HFF-Myc (cell line): ENCODE results near the gene LRRC4C.

ENCODE experiments used
- DNase-seq: peaks from one replicate; pipeline ENCODE4 v3.0.0-alpha.2; 2011; ENCODE audit warnings: low read depth; ENCODE audit errors: extremely low read depth
- H3K4me3 ChIP-seq: replicated peaks from 2 replicates; pipeline ENCODE4 v1.5.1; 2011; ENCODE audit warnings: low read depth, mild to moderate bottlenecking, control low read depth, low read length
- TF ChIP-seq, protein P1 (sequence below): IDR thresholded peaks from 2 replicates; pipeline ENCODE4 v1.5.1; 2012; ENCODE audit warnings: mild to moderate bottlenecking, low read depth, low read length, control low read depth; ENCODE audit errors: missing control alignments

LRRC4C gene

DNA sequence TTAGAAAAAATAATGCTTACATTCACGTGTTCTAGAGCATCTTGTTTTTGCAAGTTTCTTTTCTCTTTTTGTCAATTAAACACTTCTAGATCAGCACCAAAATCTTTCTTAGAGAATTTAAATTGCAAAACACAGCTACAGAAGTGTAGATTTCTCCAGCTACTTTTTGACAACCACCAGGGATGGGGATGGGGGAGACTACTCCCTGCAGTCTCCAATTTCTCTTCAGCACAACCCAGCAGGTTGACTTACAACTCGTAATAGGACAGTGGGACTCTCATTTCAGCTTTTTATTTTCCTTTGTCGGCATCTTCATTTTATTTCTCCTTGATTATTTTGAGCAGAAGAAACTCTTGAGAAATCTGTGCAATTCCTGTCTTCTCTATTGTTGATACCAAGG lies 441.2 kb downstream of the LRRC4C start:
- TF ChIP-seq, protein P1, sequence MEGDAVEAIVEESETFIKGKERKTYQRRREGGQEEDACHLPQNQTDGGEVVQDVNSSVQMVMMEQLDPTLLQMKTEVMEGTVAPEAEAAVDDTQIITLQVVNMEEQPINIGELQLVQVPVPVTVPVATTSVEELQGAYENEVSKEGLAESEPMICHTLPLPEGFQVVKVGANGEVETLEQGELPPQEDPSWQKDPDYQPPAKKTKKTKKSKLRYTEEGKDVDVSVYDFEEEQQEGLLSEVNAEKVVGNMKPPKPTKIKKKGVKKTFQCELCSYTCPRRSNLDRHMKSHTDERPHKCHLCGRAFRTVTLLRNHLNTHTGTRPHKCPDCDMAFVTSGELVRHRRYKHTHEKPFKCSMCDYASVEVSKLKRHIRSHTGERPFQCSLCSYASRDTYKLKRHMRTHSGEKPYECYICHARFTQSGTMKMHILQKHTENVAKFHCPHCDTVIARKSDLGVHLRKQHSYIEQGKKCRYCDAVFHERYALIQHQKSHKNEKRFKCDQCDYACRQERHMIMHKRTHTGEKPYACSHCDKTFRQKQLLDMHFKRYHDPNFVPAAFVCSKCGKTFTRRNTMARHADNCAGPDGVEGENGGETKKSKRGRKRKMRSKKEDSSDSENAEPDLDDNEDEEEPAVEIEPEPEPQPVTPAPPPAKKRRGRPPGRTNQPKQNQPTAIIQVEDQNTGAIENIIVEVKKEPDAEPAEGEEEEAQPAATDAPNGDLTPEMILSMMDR = no peak
- no peak overlapping the region for H3K4me3 ChIP-seq
- DNase-seq = no peak

DNA sequence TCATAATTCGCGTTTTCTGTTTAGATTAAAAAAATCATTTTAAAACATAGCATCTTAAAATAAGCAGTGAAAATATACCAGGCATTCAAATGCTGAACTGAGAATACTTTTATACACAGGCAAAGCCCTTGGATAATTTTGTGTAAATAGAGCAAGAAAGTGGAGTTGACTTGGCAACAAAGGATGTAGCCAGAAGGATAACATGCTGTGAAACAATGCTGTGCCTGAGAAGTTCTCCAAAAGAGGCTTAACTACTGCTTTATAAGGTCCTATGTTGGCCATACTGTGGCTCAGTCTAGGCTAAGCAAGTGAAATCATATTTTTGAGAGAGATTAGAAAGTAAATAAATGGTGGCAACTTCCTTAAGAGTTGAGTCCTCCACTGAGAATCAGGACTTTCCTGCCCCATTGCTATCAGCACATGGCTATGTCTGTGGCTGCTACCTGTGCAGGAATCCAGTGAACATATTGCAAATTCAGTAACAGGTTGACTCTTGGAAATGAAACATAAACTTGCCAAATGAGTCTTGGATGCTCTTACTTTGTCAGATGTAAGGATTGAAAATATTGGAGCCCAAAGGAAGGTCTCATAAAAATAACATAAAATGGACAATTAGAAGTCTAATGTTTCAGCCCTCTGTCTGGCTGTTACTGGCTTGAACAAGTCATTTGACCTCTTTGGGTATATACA lies 448.9 kb downstream of the LRRC4C start:
- TF ChIP-seq, protein P1 = no peak
- DNase-seq = no peak
- H3K4me3 ChIP-seq = no peak overlapping the region

DNA sequence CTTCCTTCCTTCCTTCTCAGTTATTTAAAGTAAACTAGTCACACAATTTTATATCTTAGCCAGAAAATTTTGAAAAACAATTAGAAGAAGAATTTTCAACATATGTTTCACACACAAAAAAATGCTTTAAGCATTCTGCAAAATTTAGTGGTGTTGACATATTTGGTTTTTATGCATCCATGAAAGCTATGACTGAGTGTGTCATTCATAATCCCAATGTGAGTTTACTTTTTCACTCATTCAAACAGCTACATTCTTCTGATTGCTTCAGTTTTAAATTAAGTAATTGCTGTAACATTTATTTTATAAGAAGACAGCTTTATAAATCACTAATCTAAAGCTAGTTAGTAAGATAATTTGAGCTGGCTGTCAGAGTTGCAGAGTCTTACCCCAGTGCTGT lies 453.5 kb downstream of the LRRC4C start:
- DNase-seq = no peak
- no peak overlapping the region for H3K4me3 ChIP-seq
- TF ChIP-seq, protein P1 = no peak

DNA sequence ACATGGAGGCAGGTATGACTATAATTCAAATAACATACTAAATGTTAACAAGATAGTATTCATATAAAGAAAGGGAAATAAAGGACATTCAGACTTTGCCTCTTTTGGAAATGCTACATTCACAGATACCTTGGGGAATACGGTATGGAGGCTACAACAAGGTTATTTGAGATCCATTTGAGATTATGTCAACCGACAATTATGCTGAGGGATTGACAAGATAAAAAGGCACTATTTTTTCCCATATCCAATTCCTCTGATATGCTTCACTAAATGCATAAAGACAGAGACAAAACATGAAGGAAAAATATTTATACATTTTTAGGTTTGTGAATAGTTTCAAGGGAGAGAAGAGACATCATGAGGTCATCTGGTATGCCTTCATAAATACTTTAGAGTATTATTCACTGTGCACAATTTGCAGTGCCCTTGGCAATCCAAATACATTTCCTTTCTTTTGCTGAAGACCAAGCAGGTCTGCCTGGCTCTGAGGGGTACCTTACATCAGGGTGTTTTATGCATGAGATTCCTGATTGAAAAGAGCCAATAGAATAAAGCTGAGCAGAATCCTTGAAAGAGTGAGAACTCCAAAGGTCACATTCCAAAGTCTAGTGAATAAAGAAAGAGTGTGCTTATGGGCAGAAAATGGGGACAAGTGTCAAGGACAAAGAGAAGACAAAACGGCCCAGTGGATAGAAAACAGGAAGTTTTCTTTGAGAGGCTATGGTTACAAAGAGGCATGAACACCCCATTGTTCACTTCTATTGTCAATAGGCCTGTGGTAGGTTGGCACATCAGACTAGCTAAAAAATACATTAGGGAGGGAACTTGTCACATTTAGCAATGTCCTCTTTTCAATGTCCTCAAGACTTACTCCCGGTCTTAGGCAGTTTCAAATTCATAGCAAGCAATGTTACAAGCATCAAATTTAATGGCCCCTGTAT lies 455.8 kb downstream of the LRRC4C start:
- H3K4me3 ChIP-seq = no peak overlapping the region
- no peak for DNase-seq
- TF ChIP-seq, protein P1 = no peak

DNA sequence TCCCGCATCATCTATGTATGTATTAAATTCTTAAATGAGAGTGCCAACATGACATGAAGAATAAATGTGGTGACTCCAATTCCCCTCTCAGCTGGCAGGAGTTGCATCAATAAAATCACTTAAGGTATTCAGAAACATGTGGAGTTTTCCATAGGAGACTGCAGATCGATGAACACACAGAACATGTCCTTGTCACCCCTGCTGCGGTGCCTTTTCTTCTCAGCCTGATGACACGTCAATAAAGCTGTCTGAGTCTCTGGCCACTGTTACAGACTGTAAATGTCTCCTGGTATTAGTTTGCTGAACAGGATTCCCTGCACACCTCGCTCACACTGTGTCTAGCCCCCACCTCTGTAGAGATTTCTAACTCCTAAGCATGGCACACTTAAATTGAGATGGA lies 460.5 kb downstream of the LRRC4C start:
- H3K4me3 ChIP-seq = no peak overlapping the region
- no peak for DNase-seq
- TF ChIP-seq, protein P1 = no peak

DNA sequence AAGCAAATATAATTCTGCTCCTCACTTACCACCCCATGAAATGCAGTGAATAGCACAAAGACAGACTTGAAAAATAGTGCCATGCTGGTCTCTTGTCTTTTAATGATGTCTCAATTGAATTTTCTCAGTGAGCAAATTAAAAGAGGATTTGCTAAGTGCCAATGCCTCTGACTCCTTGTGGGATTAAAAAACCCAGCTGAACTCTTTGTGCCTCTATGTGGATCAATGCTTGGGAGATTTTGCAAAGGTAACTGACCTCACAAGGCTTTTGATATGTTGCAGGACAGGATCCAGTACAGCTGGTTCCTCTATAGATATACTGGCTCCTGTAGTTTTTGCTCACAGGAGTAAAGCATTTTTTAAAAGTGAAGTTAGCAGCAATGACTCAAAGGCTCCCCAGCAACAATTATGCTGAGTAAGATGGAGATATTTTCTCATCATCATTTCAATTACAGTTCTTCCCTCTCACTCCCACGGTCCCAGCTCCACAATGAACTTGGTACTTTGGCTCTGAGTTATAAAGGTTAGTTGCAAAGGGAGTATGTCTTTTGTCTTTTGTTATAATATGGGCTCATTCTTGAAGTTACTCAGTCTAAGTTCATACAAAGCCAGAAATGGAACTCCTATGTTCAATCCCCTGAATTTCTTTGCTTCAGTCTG lies 471.5 kb downstream of the LRRC4C start:
- TF ChIP-seq, protein P1 = no peak
- no peak for DNase-seq
- H3K4me3 ChIP-seq = no peak overlapping the region
